GM23338 (cell line): ENCODE data around the gene WFDC11. TPM values are rescaled to one million over a fixed set of nuclear protein-coding genes. Genes with fewer than 3 reads are reported as not detected.

Source experiments
- ATAC-seq: fragments of 200-7000 bp; cut with Tn5 transposase; 3 replicates; pipeline ENCODE4 v1.9.1; 2020
- DNase-seq: peaks from one replicate; pipeline ENCODE4 v3.0.0-alpha.2; 2015; ENCODE audit warnings: low spot score
- H2AFZ ChIP-seq: fragments of 200-600 bp; sonication (generic); 2 replicates; pipeline ENCODE4 v1.8.0; 2016; ENCODE audit warnings: antibody characterized with exemption, mild to moderate bottlenecking, moderate library complexity
- H3F3A ChIP-seq: fragments of 200-600 bp; sonication (generic); replicated peaks from 2 replicates; pipeline ENCODE4 v1.8.0; 2017; ENCODE audit warnings: antibody characterized with exemption, mixed run types, low read depth
- H3K27ac ChIP-seq: fragments of 200-600 bp; sonication (generic); 2 replicates; pipeline ENCODE4 v1.6.1; 2016; ENCODE audit warnings: low read depth
- H3K27me3 ChIP-seq: fragments of 200-600 bp; sonication (generic); 2 replicates; pipeline ENCODE4 v1.8.0; 2016; ENCODE audit warnings: mild to moderate bottlenecking, mixed run types, moderate library complexity; ENCODE audit not compliant: insufficient read depth
- H3K36me3 ChIP-seq: fragments of 200-600 bp; sonication (generic); 2 replicates; pipeline ENCODE4 v1.8.0; 2016; ENCODE audit warnings: mild to moderate bottlenecking; ENCODE audit not compliant: insufficient read depth
- H3K4me1 ChIP-seq: fragments of 200-600 bp; sonication (generic); 2 replicates; pipeline ENCODE4 v1.8.0; 2016; ENCODE audit warnings: mild to moderate bottlenecking, moderate library complexity; ENCODE audit not compliant: insufficient read depth
- H3K4me2 ChIP-seq: fragments of 200-600 bp; sonication (generic); 2 replicates; pipeline ENCODE4 v1.7.1; 2017; ENCODE audit warnings: mixed run types
- H3K4me3 ChIP-seq: fragments of 200-600 bp; sonication (generic); 2 replicates; pipeline ENCODE4 v1.6.1; 2016; ENCODE audit warnings: mixed run types
- H3K79me2 ChIP-seq: fragments of 200-600 bp; sonication (generic); replicated peaks from 2 replicates; pipeline ENCODE4 v1.8.0; 2017; ENCODE audit warnings: mild to moderate bottlenecking; ENCODE audit not compliant: insufficient read depth
- H3K9me2 ChIP-seq: fragments of 200-600 bp; sonication (generic); 2 replicates; pipeline ENCODE4 v1.8.0; 2017; ENCODE audit not compliant: insufficient read depth
- H4K20me1 ChIP-seq: fragments of 200-600 bp; sonication (generic); replicated peaks from 2 replicates; pipeline ENCODE4 v1.8.0; 2017; ENCODE audit warnings: mild to moderate bottlenecking; ENCODE audit not compliant: insufficient read depth
- H3K27ac Mint-ChIP-seq: 2 replicates; pipeline ENCODE4 v1.8.0; 2020; ENCODE audit warnings: inconsistent platforms, mild to moderate bottlenecking, moderate library complexity, mixed read lengths
- H3K27me3 Mint-ChIP-seq: 3 replicates; pipeline ENCODE4 v1.8.0; 2022; ENCODE audit warnings: low read depth, mild to moderate bottlenecking, moderate library complexity, mixed read lengths, inconsistent platforms; ENCODE audit not compliant: insufficient read depth, poor library complexity
- H3K36me3 Mint-ChIP-seq: 3 replicates; pipeline ENCODE4 v1.8.0; 2021; ENCODE audit warnings: low read depth, mild to moderate bottlenecking, inconsistent platforms, moderate library complexity, mixed read lengths
- H3K4me1 Mint-ChIP-seq: 3 replicates; pipeline ENCODE4 v1.8.0; 2020; ENCODE audit warnings: mild to moderate bottlenecking, inconsistent platforms, mixed read lengths
- H3K4me3 Mint-ChIP-seq: 3 replicates; pipeline ENCODE4 v1.8.0; 2021; ENCODE audit warnings: moderate library complexity, mild to moderate bottlenecking, inconsistent platforms, mixed read lengths
- H3K9me3 Mint-ChIP-seq: 3 replicates; pipeline ENCODE4 v1.8.0; 2020; ENCODE audit warnings: moderate library complexity, mild to moderate bottlenecking, inconsistent platforms, mixed read lengths
- CREB1 ChIP-seq: fragments of 250-450 bp; sonication (Bioruptor Pico); IDR thresholded peaks from 2 replicates; pipeline ENCODE4 v1.5.0; 2020; ENCODE audit warnings: low read depth, mild to moderate bottlenecking, moderate library complexity
- EZH2 ChIP-seq: fragments of 200-600 bp; sonication (generic); IDR thresholded peaks from one replicate; pipeline ENCODE4 v1.8.0; 2017; ENCODE audit warnings: antibody characterized with exemption, mild to moderate bottlenecking, low read depth; ENCODE audit not compliant: unreplicated experiment
- NANOG ChIP-seq: IDR thresholded peaks from 2 replicates; pipeline ENCODE4 v1.6.1; 2016; ENCODE audit warnings: antibody characterized with exemption, borderline replicate concordance
- POLR2AphosphoS5 ChIP-seq: IDR thresholded peaks from 2 replicates; pipeline ENCODE4 v1.6.1; 2016; ENCODE audit warnings: antibody characterized with exemption, low read depth
- STAT1 ChIP-seq: IDR thresholded peaks from one replicate; pipeline ENCODE4 v1.6.1; 2016; ENCODE audit warnings: antibody characterized with exemption; ENCODE audit not compliant: unreplicated experiment
- ZNF331 ChIP-seq: fragments of 250-450 bp; sonication (Bioruptor Pico); IDR thresholded peaks from 2 replicates; pipeline ENCODE4 v1.5.0; 2020; ENCODE audit warnings: low read depth, mild to moderate bottlenecking, moderate library complexity
- polyA plus RNA-seq: library from polyadenylated mRNA; unstranded; fragments of >200 nt; fragmentation: Nextera tagmentation; extraction: Ambion mirVana; gene quantifications from 2 replicates; pipeline ENCODE4 v1.2.1, GENCODE V29; 2016
- total RNA-seq: library from RNA; depleted of rRNA; stranded (reverse); fragments of >200 nt; shearing (Covaris generic); gene quantifications from 2 replicates; pipeline ENCODE4 v1.2.3, GENCODE V29; 2014
- TF ChIP-seq, protein P1 (sequence below): fragments of 250-450 bp; sonication (Bioruptor Pico); IDR thresholded peaks from 2 replicates; pipeline ENCODE4 v1.5.0; 2020; ENCODE audit warnings: mild to moderate bottlenecking, moderate library complexity
- TF ChIP-seq, protein P2 (sequence below), 2 experiments: fragments of 200-600 bp in 1 of 2; sonication (generic) in 1 of 2; conservative IDR thresholded peaks; 2 replicates each; pipeline versions ENCODE4 v1.5.1 to v1.6.1; 2016 to 2017; ENCODE audit warnings: antibody characterized with exemption in 2 of 2, low read depth in 2 of 2, mild to moderate bottlenecking in 2 of 2, moderate library complexity in 1 of 2
- TF ChIP-seq, protein P3 (sequence below): IDR thresholded peaks from one replicate; pipeline ENCODE4 v1.6.1; 2018; ENCODE audit warnings: antibody characterized with exemption; ENCODE audit not compliant: unreplicated experiment
- TF ChIP-seq, protein P4 (sequence below): IDR thresholded peaks from 2 replicates; pipeline ENCODE4 v1.6.1; 2016; ENCODE audit warnings: antibody characterized with exemption

WFDC11 gene
- total and polyA plus RNA-seq, 2 experiments from 2014 or later = not detected

DNA sequence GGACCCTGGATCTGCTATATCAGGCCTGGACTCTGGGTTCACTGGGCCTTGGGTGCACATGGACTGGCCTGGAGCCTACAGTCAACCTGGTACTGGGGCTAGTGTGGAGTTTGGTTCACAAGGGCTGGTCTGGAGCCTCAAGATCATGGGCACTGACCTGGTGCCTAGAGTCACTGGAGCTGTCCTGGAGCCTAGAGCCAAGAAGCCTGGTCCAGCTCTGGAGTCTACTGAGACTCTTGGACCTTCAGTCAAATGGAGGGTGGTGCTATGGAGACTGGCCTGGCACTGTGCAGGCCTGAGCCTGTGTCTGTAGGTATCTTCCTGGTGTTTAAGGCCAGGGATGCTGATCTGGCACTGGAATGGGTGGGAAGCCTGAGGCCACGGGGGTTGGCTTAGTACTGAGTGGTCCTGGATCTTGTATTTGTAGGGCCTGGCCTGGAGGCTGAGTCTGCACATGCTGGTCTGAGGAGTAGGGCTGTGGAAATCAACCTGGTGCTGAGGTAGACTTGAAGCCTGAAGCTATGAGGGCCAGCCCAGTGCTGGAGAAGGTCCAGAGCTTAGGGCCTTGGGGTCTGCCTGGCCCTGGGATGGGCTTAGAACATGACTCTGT, 22.5 kb downstream of the WFDC11 start (continued):
- TF ChIP-seq, protein P1, sequence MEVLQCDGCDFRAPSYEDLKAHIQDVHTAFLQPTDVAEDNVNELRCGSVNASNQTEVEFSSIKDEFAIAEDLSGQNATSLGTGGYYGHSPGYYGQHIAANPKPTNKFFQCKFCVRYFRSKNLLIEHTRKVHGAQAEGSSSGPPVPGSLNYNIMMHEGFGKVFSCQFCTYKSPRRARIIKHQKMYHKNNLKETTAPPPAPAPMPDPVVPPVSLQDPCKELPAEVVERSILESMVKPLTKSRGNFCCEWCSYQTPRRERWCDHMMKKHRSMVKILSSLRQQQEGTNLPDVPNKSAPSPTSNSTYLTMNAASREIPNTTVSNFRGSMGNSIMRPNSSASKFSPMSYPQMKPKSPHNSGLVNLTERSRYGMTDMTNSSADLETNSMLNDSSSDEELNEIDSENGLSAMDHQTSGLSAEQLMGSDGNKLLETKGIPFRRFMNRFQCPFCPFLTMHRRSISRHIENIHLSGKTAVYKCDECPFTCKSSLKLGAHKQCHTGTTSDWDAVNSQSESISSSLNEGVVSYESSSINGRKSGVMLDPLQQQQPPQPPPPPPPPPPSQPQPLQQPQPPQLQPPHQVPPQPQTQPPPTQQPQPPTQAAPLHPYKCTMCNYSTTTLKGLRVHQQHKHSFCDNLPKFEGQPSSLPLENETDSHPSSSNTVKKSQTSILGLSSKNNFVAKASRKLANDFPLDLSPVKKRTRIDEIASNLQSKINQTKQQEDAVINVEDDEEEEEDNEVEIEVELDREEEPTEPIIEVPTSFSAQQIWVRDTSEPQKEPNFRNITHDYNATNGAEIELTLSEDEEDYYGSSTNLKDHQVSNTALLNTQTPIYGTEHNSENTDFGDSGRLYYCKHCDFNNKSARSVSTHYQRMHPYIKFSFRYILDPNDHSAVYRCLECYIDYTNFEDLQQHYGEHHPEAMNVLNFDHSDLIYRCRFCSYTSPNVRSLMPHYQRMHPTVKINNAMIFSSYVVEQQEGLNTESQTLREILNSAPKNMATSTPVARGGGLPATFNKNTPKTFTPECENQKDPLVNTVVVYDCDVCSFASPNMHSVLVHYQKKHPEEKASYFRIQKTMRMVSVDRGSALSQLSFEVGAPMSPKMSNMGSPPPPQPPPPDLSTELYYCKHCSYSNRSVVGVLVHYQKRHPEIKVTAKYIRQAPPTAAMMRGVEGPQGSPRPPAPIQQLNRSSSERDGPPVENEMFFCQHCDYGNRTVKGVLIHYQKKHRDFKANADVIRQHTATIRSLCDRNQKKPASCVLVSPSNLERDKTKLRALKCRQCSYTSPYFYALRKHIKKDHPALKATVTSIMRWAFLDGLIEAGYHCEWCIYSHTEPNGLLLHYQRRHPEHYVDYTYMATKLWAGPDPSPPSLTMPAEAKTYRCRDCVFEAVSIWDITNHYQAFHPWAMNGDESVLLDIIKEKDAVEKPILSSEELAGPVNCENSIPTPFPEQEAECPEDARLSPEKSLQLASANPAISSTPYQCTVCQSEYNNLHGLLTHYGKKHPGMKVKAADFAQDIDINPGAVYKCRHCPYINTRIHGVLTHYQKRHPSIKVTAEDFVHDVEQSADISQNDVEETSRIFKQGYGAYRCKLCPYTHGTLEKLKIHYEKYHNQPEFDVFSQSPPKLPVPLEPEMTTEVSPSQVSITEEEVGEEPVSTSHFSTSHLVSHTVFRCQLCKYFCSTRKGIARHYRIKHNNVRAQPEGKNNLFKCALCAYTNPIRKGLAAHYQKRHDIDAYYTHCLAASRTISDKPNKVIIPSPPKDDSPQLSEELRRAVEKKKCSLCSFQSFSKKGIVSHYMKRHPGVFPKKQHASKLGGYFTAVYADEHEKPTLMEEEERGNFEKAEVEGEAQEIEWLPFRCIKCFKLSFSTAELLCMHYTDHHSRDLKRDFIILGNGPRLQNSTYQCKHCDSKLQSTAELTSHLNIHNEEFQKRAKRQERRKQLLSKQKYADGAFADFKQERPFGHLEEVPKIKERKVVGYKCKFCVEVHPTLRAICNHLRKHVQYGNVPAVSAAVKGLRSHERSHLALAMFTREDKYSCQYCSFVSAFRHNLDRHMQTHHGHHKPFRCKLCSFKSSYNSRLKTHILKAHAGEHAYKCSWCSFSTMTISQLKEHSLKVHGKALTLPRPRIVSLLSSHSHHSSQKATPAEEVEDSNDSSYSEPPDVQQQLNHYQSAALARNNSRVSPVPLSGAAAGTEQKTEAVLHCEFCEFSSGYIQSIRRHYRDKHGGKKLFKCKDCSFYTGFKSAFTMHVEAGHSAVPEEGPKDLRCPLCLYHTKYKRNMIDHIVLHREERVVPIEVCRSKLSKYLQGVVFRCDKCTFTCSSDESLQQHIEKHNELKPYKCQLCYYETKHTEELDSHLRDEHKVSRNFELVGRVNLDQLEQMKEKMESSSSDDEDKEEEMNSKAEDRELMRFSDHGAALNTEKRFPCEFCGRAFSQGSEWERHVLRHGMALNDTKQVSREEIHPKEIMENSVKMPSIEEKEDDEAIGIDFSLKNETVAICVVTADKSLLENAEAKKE = no peak
- no peak for TF ChIP-seq POLR2AphosphoS5
- TF ChIP-seq EZH2 = no peak
- TF ChIP-seq ZNF331 = no peak
- no peak for TF ChIP-seq STAT1
- no peak for TF ChIP-seq NANOG
- TF ChIP-seq, protein P2, sequence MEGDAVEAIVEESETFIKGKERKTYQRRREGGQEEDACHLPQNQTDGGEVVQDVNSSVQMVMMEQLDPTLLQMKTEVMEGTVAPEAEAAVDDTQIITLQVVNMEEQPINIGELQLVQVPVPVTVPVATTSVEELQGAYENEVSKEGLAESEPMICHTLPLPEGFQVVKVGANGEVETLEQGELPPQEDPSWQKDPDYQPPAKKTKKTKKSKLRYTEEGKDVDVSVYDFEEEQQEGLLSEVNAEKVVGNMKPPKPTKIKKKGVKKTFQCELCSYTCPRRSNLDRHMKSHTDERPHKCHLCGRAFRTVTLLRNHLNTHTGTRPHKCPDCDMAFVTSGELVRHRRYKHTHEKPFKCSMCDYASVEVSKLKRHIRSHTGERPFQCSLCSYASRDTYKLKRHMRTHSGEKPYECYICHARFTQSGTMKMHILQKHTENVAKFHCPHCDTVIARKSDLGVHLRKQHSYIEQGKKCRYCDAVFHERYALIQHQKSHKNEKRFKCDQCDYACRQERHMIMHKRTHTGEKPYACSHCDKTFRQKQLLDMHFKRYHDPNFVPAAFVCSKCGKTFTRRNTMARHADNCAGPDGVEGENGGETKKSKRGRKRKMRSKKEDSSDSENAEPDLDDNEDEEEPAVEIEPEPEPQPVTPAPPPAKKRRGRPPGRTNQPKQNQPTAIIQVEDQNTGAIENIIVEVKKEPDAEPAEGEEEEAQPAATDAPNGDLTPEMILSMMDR (conservative IDR thresholded peaks at IDR 0.05; ENCODE audit: low read depth in 2 of 2) = no peak

DNA sequence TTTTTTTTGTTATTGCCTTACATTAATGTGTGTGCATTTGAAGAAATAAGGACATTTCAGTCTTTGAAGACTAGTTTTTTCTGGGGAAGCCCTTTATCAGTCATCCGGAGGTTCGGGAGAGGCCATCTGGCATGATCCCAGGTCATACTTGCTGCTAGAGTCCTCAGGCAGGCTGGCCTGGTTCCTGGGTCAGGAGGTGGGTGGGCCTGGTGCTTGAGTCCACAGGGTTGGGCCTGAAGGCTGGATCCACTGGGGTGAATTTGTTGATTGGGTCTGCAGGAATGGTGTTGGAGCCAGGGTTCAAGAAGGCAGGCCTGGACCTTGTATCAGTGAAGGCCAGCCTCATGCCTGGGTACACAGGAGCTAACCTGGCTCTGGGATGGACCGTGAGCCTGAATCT, 23.2 kb downstream of the WFDC11 start:
- H4K20me1 ChIP-seq = no peaks in the 10 kb centered on the region
- H3K27me3 ChIP-seq = no peaks in the 10 kb centered on the region
- Mint-ChIP-seq H3K9me3 (peaks cover 40% of the 10 kb centered on the region), H3K27me3 (peaks cover 4% of the 10 kb centered on the region), H3K27ac (no peak overlapping the region), H3K4me3 (no peak overlapping the region), H3K36me3 (peaks cover 23% of the 10 kb centered on the region), H3K4me1 (peaks cover 10% of the 10 kb centered on the region; the same call in 2 of the 3 replicates)
- no peaks in the 10 kb centered on the region for H3K36me3 ChIP-seq
- H3K79me2 ChIP-seq = no peaks in the 10 kb centered on the region
- no peak overlapping the region for H3K27ac ChIP-seq
- DNase-seq (no peak), ATAC-seq (no peak)
- peaks cover 15% of the 10 kb centered on the region; the same call in 1 of the 2 replicates for H3K9me2 ChIP-seq
- no peak overlapping the region for H3K4me2 ChIP-seq
- H3F3A ChIP-seq = no peaks in the 10 kb centered on the region
- H3K4me3 ChIP-seq = no peak overlapping the region
- no peaks in the 10 kb centered on the region for H3K4me1 ChIP-seq
- H2AFZ ChIP-seq = no peak overlapping the region
- TF ChIP-seq, protein P3, sequence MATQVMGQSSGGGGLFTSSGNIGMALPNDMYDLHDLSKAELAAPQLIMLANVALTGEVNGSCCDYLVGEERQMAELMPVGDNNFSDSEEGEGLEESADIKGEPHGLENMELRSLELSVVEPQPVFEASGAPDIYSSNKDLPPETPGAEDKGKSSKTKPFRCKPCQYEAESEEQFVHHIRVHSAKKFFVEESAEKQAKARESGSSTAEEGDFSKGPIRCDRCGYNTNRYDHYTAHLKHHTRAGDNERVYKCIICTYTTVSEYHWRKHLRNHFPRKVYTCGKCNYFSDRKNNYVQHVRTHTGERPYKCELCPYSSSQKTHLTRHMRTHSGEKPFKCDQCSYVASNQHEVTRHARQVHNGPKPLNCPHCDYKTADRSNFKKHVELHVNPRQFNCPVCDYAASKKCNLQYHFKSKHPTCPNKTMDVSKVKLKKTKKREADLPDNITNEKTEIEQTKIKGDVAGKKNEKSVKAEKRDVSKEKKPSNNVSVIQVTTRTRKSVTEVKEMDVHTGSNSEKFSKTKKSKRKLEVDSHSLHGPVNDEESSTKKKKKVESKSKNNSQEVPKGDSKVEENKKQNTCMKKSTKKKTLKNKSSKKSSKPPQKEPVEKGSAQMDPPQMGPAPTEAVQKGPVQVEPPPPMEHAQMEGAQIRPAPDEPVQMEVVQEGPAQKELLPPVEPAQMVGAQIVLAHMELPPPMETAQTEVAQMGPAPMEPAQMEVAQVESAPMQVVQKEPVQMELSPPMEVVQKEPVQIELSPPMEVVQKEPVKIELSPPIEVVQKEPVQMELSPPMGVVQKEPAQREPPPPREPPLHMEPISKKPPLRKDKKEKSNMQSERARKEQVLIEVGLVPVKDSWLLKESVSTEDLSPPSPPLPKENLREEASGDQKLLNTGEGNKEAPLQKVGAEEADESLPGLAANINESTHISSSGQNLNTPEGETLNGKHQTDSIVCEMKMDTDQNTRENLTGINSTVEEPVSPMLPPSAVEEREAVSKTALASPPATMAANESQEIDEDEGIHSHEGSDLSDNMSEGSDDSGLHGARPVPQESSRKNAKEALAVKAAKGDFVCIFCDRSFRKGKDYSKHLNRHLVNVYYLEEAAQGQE = no peak
- no peak for TF ChIP-seq CREB1 (CRISPR knock-in tag)
- TF ChIP-seq, protein P4, sequence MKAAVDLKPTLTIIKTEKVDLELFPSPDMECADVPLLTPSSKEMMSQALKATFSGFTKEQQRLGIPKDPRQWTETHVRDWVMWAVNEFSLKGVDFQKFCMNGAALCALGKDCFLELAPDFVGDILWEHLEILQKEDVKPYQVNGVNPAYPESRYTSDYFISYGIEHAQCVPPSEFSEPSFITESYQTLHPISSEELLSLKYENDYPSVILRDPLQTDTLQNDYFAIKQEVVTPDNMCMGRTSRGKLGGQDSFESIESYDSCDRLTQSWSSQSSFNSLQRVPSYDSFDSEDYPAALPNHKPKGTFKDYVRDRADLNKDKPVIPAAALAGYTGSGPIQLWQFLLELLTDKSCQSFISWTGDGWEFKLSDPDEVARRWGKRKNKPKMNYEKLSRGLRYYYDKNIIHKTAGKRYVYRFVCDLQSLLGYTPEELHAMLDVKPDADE = no peak
- TF ChIP-seq, protein P2 (conservative IDR thresholded peaks at IDR 0.05; ENCODE audit: low read depth in 2 of 2) = no peak
